Liver (tissue), 9 donors: ENCODE measurements around the gene ARHGAP9. TPM values are rescaled to one million over a fixed set of nuclear protein-coding genes. Genes with fewer than 3 reads are reported as not detected.
A peak's percentile ranks its signal among the peaks of the same experiment; 100 is the strongest.

Experiments used
- DNase-seq: peaks from one replicate; pipeline ENCODE4 v3.0.0-alpha.2; 2017; ENCODE audit warnings: low spot score
- H3K27ac ChIP-seq, 2 donors: one replicate each; pipeline ENCODE4 v1.7.0; 2013; ENCODE audit warnings: inconsistent platforms in 2 of 2, low read length in 2 of 2, control low read depth in 1 of 2, low read depth in 1 of 2, mild to moderate bottlenecking in 1 of 2
- H3K27me3 ChIP-seq, 4 donors: one replicate each; pipeline versions ENCODE4 v1.6.1 to v1.7.0; 2013; ENCODE audit warnings: low read length in 3 of 4, inconsistent platforms in 1 of 4, mild to moderate bottlenecking in 1 of 4, moderate library complexity in 1 of 4; ENCODE audit not compliant: control insufficient read depth in 4 of 4, insufficient read depth in 4 of 4
- H3K36me3 ChIP-seq, 4 donors: one replicate each; pipeline versions ENCODE4 v1.6.1 to v1.7.0; 2013; ENCODE audit warnings: low read length in 3 of 4, mild to moderate bottlenecking in 3 of 4, low read depth in 1 of 4, moderate library complexity in 1 of 4; ENCODE audit not compliant: control insufficient read depth in 4 of 4, insufficient read depth in 3 of 4
- H3K4me1 ChIP-seq, 4 donors: one replicate each; pipeline versions ENCODE4 v1.6.1 to v1.7.0; 2013; ENCODE audit warnings: low read length in 3 of 4, mild to moderate bottlenecking in 3 of 4, moderate library complexity in 1 of 4; ENCODE audit not compliant: control insufficient read depth in 4 of 4, insufficient read depth in 4 of 4
- H3K4me3 ChIP-seq, 3 donors: one replicate each; pipeline versions ENCODE4 v1.6.1 to v1.7.0; 2013; ENCODE audit warnings: low read length in 3 of 3, control low read depth in 1 of 3, low read depth in 1 of 3, mild to moderate bottlenecking in 1 of 3
- H3K9ac ChIP-seq, 2 donors: one replicate each; pipeline ENCODE4 v1.7.0; 2013; ENCODE audit warnings: low read length in 2 of 2, mild to moderate bottlenecking in 2 of 2, moderate library complexity in 2 of 2, control low read depth in 1 of 2, low read depth in 1 of 2
- H3K9me3 ChIP-seq, 4 donors: one replicate each; pipeline versions ENCODE4 v1.6.1 to v1.7.0; 2013; ENCODE audit warnings: low read length in 3 of 4; ENCODE audit not compliant: control insufficient read depth in 4 of 4
- FOXA1 ChIP-seq: IDR thresholded peaks from 2 replicates; pipeline ENCODE4 v1.6.1; 2016; ENCODE audit warnings: antibody characterized with exemption
- FOXA2 ChIP-seq: IDR thresholded peaks from 2 replicates; pipeline ENCODE4 v1.6.1; 2016; ENCODE audit warnings: antibody characterized with exemption
- GABPA ChIP-seq, 2 donors: IDR thresholded peaks in 1 of 2; conservative IDR thresholded peaks in 1 of 2; 2 replicates each; pipeline ENCODE4 v1.6.1; 2016; ENCODE audit warnings: antibody characterized with exemption in 2 of 2, mild to moderate bottlenecking in 1 of 2, moderate library complexity in 1 of 2
- HNF4A ChIP-seq, 2 donors: conservative IDR thresholded peaks; 2 replicates each; pipeline ENCODE4 v1.6.1; 2016; ENCODE audit warnings: antibody characterized with exemption in 2 of 2, mild to moderate bottlenecking in 2 of 2
- HNF4G ChIP-seq: IDR thresholded peaks from 2 replicates; pipeline ENCODE4 v1.6.1; 2016; ENCODE audit warnings: antibody characterized with exemption
- JUND ChIP-seq, 2 donors: IDR thresholded peaks; 2 replicates each; pipeline ENCODE4 v1.6.1; 2016; ENCODE audit warnings: antibody characterized with exemption in 2 of 2
- NR2F2 ChIP-seq: IDR thresholded peaks from 2 replicates; pipeline ENCODE4 v1.6.1; 2016; ENCODE audit warnings: antibody characterized with exemption
- RAD21 ChIP-seq, 2 donors: IDR thresholded peaks; 2 replicates each; pipeline ENCODE4 v1.6.1; 2016; ENCODE audit warnings: antibody characterized with exemption in 2 of 2, mild to moderate bottlenecking in 2 of 2
- RXRA ChIP-seq, 2 donors: IDR thresholded peaks; 2 replicates each; pipeline ENCODE4 v1.6.1; 2017 to 2018; ENCODE audit warnings: antibody characterized with exemption in 2 of 2, mild to moderate bottlenecking in 1 of 2
- SP1 ChIP-seq: IDR thresholded peaks from 2 replicates; pipeline ENCODE4 v1.6.1; 2018; ENCODE audit warnings: antibody characterized with exemption, mild to moderate bottlenecking
- TAF1 ChIP-seq: conservative IDR thresholded peaks from 2 replicates; pipeline ENCODE4 v1.6.1; 2016; ENCODE audit warnings: antibody characterized with exemption, mild to moderate bottlenecking
- YY1 ChIP-seq: IDR thresholded peaks from 2 replicates; pipeline ENCODE4 v1.6.1; 2016; ENCODE audit warnings: antibody characterized with exemption, mild to moderate bottlenecking
- WGBS: extraction: QIAGEN DNeasy Blood & Tissue Kit; methylation state at CpG from one replicate; pipeline ENCODE4 v1.1.7; 2013; 5-methylcytosine and 5-hydroxymethylcytosine counted together
- polyA plus RNA-seq, 2 donors: library from polyadenylated mRNA; stranded (reverse) in 1 of 2; unstranded in 1 of 2; fragments of 200-250 nt in 1 of 2; fragments of >200 nt in 1 of 2; fragmentation: Nextera tagmentation in 1 of 2; extraction: Ambion mirVana in 1 of 2; gene quantifications; one replicate each; pipeline versions ENCODE4 v1.2.1 to v1.2.3, GENCODE V29; 2013 to 2015
- total RNA-seq, 2 donors: library from RNA; depleted of rRNA; stranded (reverse); fragments of >200 nt; gene quantifications; one replicate each; pipeline ENCODE4 v1.2.3, GENCODE V29; 2014
- TF ChIP-seq, protein P1 (sequence below): fragments of 150-350 bp; IDR thresholded peaks from 2 replicates; pipeline ENCODE4 v1.5.1; 2017; ENCODE audit warnings: improper control_type of control experiment, low read depth, low read length; ENCODE audit not compliant: missing input control
- TF ChIP-seq, protein P2 (sequence below): IDR thresholded peaks from 2 replicates; pipeline ENCODE4 v1.6.1; 2016; ENCODE audit warnings: antibody characterized with exemption
- TF ChIP-seq, protein P3 (sequence below): IDR thresholded peaks from 2 replicates; pipeline ENCODE4 v1.6.1; 2016; ENCODE audit warnings: antibody characterized with exemption
- TF ChIP-seq, protein P4 (sequence below): IDR thresholded peaks from 2 replicates; pipeline ENCODE4 v1.6.1; 2016; ENCODE audit warnings: antibody characterized with exemption
- TF ChIP-seq, protein P5 (sequence below): IDR thresholded peaks from 2 replicates; pipeline ENCODE4 v1.6.1; 2016; ENCODE audit warnings: antibody characterized with exemption, mild to moderate bottlenecking
- donor health status: healthy.
- donor health status: healthy.
- donor health status: healthy.
- donor health status: healthy.
- donor health status: healthy.

Gene ARHGAP9
- total and polyA plus RNA-seq, 4 donors: 3.0 to 12.0 (median 7.1) TPM

DNA sequence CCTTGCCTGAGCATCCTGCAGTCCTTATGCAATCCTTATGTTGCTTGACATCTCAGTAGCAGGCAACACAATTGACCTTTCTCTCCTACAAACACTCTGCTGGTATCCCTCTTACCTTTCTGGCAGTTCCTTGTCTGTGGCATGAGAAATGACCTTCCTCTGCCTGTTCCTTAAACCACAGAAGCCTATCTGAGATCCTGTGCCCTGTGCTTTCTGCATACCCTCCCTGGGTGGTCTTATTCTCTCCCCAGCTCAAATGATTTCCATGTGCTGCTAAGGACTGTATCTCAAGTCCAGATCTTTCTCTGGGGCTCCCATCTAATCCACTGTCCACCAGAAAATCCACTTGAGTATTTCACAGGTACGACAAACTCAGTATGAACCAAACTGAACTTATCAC lies 2.0 kb upstream of the ARHGAP9 start:
- H3K4me3 ChIP-seq: no peak overlapping the region
- H3K27ac ChIP-seq: no peak overlapping the region
- no peak for TF ChIP-seq GABPA (IDR thresholded peaks at IDR 0.05 in 1 of 2, conservative IDR thresholded peaks at IDR 0.05 in 1 of 2)
- no peak for DNase-seq
- no peaks in the 10 kb centered on the region for H3K9me3 ChIP-seq
- H3K36me3 ChIP-seq: no peaks in the 10 kb centered on the region
- no peaks in the 10 kb centered on the region for H3K27me3 ChIP-seq
- no peak overlapping the region for H3K9ac ChIP-seq
- no peaks in the 10 kb centered on the region for H3K4me1 ChIP-seq
- WGBS: 87% methylated on average over 1 of the region's 1 CpG

DNA sequence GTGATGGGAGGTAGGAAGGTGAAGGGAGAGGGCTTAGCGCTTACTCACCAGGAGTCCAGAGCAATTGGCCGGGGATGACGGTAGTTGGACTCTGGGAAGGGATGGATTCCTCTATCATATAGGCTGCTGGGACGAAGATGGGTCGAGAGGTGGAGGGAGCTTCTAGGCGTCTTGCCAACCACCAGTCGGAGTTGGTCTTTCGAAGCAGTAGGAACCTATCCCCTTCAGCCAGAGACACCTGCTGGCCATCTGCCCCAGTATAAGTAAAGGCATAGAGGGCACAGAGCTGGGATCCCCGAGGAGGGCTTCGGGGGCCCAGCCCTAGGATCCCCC lies 657 bp downstream of the ARHGAP9 start:
- Histone ChIP-seq H3K9me3 (no peaks in the 10 kb centered on the region), H3K36me3 (no peaks in the 10 kb centered on the region), H3K27me3 (peaks cover 0 to 6% (median 2%) of the 10 kb centered on the region in 4 donors), H3K4me1 (peaks cover 4 to 17% (median 12%) of the 10 kb centered on the region in 4 donors), H3K9ac (peak overlapping the region in 1 of 2 donors; percentile 38), H3K4me3 (no peak overlapping the region), H3K27ac (peak overlapping the region; percentile 66 to 79)
- DNase-seq: no peak
- WGBS: 85% methylated on average over 10 of the region's 10 CpGs
- TF ChIP-seq, protein P1, sequence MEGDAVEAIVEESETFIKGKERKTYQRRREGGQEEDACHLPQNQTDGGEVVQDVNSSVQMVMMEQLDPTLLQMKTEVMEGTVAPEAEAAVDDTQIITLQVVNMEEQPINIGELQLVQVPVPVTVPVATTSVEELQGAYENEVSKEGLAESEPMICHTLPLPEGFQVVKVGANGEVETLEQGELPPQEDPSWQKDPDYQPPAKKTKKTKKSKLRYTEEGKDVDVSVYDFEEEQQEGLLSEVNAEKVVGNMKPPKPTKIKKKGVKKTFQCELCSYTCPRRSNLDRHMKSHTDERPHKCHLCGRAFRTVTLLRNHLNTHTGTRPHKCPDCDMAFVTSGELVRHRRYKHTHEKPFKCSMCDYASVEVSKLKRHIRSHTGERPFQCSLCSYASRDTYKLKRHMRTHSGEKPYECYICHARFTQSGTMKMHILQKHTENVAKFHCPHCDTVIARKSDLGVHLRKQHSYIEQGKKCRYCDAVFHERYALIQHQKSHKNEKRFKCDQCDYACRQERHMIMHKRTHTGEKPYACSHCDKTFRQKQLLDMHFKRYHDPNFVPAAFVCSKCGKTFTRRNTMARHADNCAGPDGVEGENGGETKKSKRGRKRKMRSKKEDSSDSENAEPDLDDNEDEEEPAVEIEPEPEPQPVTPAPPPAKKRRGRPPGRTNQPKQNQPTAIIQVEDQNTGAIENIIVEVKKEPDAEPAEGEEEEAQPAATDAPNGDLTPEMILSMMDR: no peak
- no peak for TF ChIP-seq HNF4G
- no peak for TF ChIP-seq RAD21 (IDR thresholded peaks at IDR 0.05)
- TF ChIP-seq, protein P2, sequence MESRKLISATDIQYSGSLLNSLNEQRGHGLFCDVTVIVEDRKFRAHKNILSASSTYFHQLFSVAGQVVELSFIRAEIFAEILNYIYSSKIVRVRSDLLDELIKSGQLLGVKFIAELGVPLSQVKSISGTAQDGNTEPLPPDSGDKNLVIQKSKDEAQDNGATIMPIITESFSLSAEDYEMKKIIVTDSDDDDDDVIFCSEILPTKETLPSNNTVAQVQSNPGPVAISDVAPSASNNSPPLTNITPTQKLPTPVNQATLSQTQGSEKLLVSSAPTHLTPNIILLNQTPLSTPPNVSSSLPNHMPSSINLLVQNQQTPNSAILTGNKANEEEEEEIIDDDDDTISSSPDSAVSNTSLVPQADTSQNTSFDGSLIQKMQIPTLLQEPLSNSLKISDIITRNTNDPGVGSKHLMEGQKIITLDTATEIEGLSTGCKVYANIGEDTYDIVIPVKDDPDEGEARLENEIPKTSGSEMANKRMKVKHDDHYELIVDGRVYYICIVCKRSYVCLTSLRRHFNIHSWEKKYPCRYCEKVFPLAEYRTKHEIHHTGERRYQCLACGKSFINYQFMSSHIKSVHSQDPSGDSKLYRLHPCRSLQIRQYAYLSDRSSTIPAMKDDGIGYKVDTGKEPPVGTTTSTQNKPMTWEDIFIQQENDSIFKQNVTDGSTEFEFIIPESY: no peak
- TF ChIP-seq GABPA (IDR thresholded peaks at IDR 0.05 in 1 of 2, conservative IDR thresholded peaks at IDR 0.05 in 1 of 2): no peak
- TF ChIP-seq JUND (IDR thresholded peaks at IDR 0.05): no peak
- TF ChIP-seq NR2F2: no peak
- no peak for TF ChIP-seq FOXA1

DNA sequence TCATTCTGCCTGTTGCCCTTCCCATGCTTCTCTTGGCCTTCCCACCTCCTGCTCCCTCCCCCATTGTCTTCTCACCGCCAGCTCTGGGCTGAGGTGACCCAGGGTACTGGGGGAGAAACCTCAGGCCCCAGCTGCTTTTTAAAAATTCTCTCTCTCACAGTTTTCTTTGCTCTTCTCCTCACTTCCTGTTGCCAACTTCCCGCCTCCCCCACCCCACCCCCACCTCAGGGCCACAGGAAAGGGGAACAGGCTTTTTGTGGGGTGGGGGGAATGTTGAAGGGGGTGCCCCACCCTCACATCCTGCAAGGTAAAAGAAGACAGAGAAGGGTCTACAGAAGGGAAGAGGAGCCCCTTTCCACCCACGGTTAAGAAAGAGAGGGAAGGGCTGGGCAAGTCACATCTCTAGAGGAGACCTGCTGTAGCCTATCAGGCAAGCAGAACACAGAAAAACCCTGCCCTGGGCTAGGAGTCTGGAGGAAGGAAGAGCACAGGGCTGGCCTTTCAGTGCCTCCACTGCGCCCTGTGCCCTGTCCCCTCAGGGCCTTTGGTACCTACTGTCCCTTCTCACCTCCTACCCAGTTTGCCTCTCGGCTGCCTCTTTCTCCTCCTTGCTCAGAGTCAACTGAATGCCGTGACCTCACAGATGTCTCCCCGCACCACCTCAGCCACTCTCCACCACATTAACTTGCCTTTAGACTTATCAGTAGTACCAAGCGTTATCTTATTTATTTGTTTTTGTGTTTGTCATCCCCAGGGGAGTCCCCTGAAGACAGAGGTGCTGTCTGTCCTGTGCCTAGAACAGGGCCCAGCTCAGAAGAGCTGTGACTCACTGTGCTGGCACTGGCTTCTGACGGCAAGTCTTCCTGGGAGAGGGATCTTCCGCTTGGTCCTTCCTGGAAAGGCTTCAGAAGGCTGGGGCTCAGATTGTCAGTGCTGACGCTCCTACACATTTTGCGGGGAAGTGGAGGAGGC lies 1.7 kb downstream of the ARHGAP9 start:
- H3K27ac ChIP-seq: peak overlapping the region; percentile 66 to 79
- H3K9me3 ChIP-seq: no peaks in the 10 kb centered on the region
- no peak for DNase-seq
- H3K36me3 ChIP-seq: no peaks in the 10 kb centered on the region
- peak overlapping the region; percentile 28 to 63 for H3K9ac ChIP-seq
- WGBS: 73% methylated on average over 12 of the region's 12 CpGs
- H3K4me3 ChIP-seq: peak overlapping the region in 2 of 3 donors; percentile 2 to 12
- peaks cover 4 to 17% (median 12%) of the 10 kb centered on the region in 4 donors for H3K4me1 ChIP-seq
- peaks cover 0 to 6% (median 3%) of the 10 kb centered on the region in 4 donors for H3K27me3 ChIP-seq
- no peak for TF ChIP-seq JUND (IDR thresholded peaks at IDR 0.05)
- no peak for TF ChIP-seq FOXA2
- no peak for TF ChIP-seq GABPA (IDR thresholded peaks at IDR 0.05 in 1 of 2, conservative IDR thresholded peaks at IDR 0.05 in 1 of 2)
- no peak for TF ChIP-seq FOXA1
- TF ChIP-seq, protein P3, sequence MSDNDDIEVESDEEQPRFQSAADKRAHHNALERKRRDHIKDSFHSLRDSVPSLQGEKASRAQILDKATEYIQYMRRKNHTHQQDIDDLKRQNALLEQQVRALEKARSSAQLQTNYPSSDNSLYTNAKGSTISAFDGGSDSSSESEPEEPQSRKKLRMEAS: no peak
- no peak for TF ChIP-seq TAF1
- no peak for TF ChIP-seq YY1
- TF ChIP-seq, protein P4, sequence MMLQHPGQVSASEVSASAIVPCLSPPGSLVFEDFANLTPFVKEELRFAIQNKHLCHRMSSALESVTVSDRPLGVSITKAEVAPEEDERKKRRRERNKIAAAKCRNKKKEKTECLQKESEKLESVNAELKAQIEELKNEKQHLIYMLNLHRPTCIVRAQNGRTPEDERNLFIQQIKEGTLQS: no peak
- TF ChIP-seq, protein P2: no peak
- TF ChIP-seq RXRA (IDR thresholded peaks at IDR 0.05): no peak
- TF ChIP-seq, protein P5, sequence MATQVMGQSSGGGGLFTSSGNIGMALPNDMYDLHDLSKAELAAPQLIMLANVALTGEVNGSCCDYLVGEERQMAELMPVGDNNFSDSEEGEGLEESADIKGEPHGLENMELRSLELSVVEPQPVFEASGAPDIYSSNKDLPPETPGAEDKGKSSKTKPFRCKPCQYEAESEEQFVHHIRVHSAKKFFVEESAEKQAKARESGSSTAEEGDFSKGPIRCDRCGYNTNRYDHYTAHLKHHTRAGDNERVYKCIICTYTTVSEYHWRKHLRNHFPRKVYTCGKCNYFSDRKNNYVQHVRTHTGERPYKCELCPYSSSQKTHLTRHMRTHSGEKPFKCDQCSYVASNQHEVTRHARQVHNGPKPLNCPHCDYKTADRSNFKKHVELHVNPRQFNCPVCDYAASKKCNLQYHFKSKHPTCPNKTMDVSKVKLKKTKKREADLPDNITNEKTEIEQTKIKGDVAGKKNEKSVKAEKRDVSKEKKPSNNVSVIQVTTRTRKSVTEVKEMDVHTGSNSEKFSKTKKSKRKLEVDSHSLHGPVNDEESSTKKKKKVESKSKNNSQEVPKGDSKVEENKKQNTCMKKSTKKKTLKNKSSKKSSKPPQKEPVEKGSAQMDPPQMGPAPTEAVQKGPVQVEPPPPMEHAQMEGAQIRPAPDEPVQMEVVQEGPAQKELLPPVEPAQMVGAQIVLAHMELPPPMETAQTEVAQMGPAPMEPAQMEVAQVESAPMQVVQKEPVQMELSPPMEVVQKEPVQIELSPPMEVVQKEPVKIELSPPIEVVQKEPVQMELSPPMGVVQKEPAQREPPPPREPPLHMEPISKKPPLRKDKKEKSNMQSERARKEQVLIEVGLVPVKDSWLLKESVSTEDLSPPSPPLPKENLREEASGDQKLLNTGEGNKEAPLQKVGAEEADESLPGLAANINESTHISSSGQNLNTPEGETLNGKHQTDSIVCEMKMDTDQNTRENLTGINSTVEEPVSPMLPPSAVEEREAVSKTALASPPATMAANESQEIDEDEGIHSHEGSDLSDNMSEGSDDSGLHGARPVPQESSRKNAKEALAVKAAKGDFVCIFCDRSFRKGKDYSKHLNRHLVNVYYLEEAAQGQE: no peak
- TF ChIP-seq SP1: no peak
- TF ChIP-seq HNF4A (conservative IDR thresholded peaks at IDR 0.05): no peak
